Measurements from ENCODE around the gene TFAP2B. TPM values are rescaled to one million over a fixed set of nuclear protein-coding genes. Genes with fewer than 3 reads are reported as not detected.

Gene TFAP2B
- total RNA-seq, 2 experiments from 2014 or later = not detected

- ChIA-PET CTCF (no interaction called here), POLR2A (no interaction called here)
- Histone ChIP-seq H3K4me1 (ENCODE audit: insufficient read depth, low read length) (no peaks in the 10 kb centered on the region), H3K27me3 (ENCODE audit: control insufficient read depth in 1 of 2, insufficient read depth in 2 of 2, low read length in 2 of 2) (peaks cover 41 to 74% of the 10 kb centered on the region in 2 experiments), H3K36me3 (ENCODE audit: insufficient read depth, low read length) (no peaks in the 10 kb centered on the region), H3K27ac (ENCODE audit: low read depth in 1 of 2, low read length in 2 of 2) (no peak overlapping the region), H3K9me3 (ENCODE audit: control insufficient read depth in 1 of 2, insufficient read depth in 1 of 2, low read length in 2 of 2) (peaks cover 0 to 12% of the 10 kb centered on the region in 2 experiments), H3K4me3 (ENCODE audit: low read length) (no peak overlapping the region)
- Mint-ChIP-seq H3K9me3 (peaks cover 3% of the 10 kb centered on the region), H3K36me3 (ENCODE audit: low read depth) (no peaks in the 10 kb centered on the region), H3K27me3 (peaks cover 99% of the 10 kb centered on the region), H3K27ac (no peak overlapping the region), H3K4me3 (no peak overlapping the region), H3K4me1 (ENCODE audit: low read depth) (no peaks in the 10 kb centered on the region)
- no peak for TF ChIP-seq CTCF (IDR thresholded peaks at IDR 0.05)
- intact Hi-C loops (cut with DNase I, micrococcal nuclease) = no loop called here
- DNase-seq = no peak
- no peak for ATAC-seq (ENCODE audit: poor library complexity)
Measured at GRCh38 chr6:50829049-50829448, 10.4 kb downstream of the TFAP2B start.

DNA sequence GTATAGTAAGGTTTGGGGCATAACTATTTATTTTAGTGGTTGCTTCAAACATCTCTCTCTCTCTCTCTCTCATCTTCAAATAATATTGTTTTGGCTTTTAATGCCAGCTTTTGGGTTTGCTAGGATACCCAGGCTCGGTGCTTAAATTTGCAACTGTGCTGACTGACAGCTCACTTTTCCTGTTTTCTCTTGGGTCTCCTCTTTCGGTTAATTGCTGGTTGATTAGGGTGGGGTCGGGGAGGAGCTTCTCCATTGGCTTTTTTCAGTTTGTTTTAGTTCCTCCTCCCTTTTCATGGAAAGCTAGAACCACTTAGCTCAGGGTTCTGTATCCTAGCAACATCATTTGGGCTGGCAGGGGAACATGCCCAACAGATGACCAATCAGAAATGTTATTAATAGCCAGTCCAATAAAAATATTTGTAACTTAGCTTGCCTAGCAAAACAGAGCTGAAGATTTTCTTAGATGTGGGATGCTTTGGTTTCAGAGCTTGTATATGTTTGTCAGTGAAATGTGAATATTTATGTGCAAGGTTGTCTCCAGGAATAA lies 11.3 kb downstream of the TFAP2B start:
- H3K27ac ChIP-seq (ENCODE audit: low read depth in 1 of 2, low read length in 2 of 2) = no peak overlapping the region
- Mint-ChIP-seq H3K36me3 (ENCODE audit: low read depth) (no peaks in the 10 kb centered on the region), H3K27me3 (peaks cover 99% of the 10 kb centered on the region), H3K4me1 (ENCODE audit: low read depth) (no peaks in the 10 kb centered on the region), H3K9me3 (peaks cover 3% of the 10 kb centered on the region), H3K27ac (no peak overlapping the region), H3K4me3 (no peak overlapping the region)
- ChIA-PET CTCF (no interaction called here), POLR2A (no interaction called here)
- no peak overlapping the region for H3K4me3 ChIP-seq (ENCODE audit: low read length)
- H3K36me3 ChIP-seq (ENCODE audit: insufficient read depth, low read length) = no peaks in the 10 kb centered on the region
- H3K9me3 ChIP-seq (ENCODE audit: control insufficient read depth in 1 of 2, insufficient read depth in 1 of 2, low read length in 2 of 2) = peaks cover 0 to 12% of the 10 kb centered on the region in 2 experiments
- no peaks in the 10 kb centered on the region for H3K4me1 ChIP-seq (ENCODE audit: insufficient read depth, low read length)
- ATAC-seq (ENCODE audit: poor library complexity) (no peak), DNase-seq (no peak)
- H3K27me3 ChIP-seq (ENCODE audit: control insufficient read depth in 1 of 2, insufficient read depth in 2 of 2, low read length in 2 of 2) = peaks cover 35 to 69% of the 10 kb centered on the region in 2 experiments
- intact Hi-C loops (cut with DNase I, micrococcal nuclease) = no loop called here
- no peak for TF ChIP-seq CTCF (IDR thresholded peaks at IDR 0.05)

GRCh38 chr6:50831186-50831585 lies 12.5 kb downstream of the TFAP2B start:
- peaks cover 0 to 4% of the 10 kb centered on the region in 2 experiments for H3K9me3 ChIP-seq (ENCODE audit: control insufficient read depth in 1 of 2, insufficient read depth in 1 of 2, low read length in 2 of 2)
- Mint-ChIP-seq H3K36me3 (ENCODE audit: low read depth) (no peaks in the 10 kb centered on the region), H3K4me1 (ENCODE audit: low read depth) (no peaks in the 10 kb centered on the region), H3K27ac (no peak overlapping the region), H3K4me3 (no peak overlapping the region), H3K9me3 (peaks cover 3% of the 10 kb centered on the region), H3K27me3 (peaks cover 99% of the 10 kb centered on the region)
- no peaks in the 10 kb centered on the region for H3K4me1 ChIP-seq (ENCODE audit: insufficient read depth, low read length)
- peaks cover 33 to 69% of the 10 kb centered on the region in 2 experiments for H3K27me3 ChIP-seq (ENCODE audit: control insufficient read depth in 1 of 2, insufficient read depth in 2 of 2, low read length in 2 of 2)
- ChIA-PET CTCF (no interaction called here), POLR2A (no interaction called here)
- H3K4me3 ChIP-seq (ENCODE audit: low read length) = no peak overlapping the region
- H3K27ac ChIP-seq (ENCODE audit: low read depth in 1 of 2, low read length in 2 of 2) = no peak overlapping the region
- intact Hi-C loops (cut with DNase I, micrococcal nuclease) = no loop called here
- ATAC-seq (ENCODE audit: poor library complexity) (no peak), DNase-seq (no peak)
- no peaks in the 10 kb centered on the region for H3K36me3 ChIP-seq (ENCODE audit: insufficient read depth, low read length)
- no peak for TF ChIP-seq CTCF (IDR thresholded peaks at IDR 0.05)
